Gastrocnemius medialis (tissue), 4 donors: ENCODE measurements around the gene CFI. TPM values are rescaled to one million over a fixed set of nuclear protein-coding genes. Genes with fewer than 3 reads are reported as not detected.

Experiments
- ATAC-seq, 2 donors: fragments of 150-250 bp; one replicate each; pipeline ENCODE4 v1.9.1; 2016
- DNase-seq, 2 donors: peaks; one replicate each; pipeline ENCODE4 v3.0.0-alpha.2; 2019
- H3K27ac ChIP-seq, 4 donors: fragments of 200-600 bp; sonication (generic); 1 replicate in 1 of 4; 2 replicates in 3 of 4; pipeline ENCODE4 v1.5.1; 2016 to 2018; ENCODE audit warnings: mild to moderate bottlenecking in 2 of 4, moderate library complexity in 1 of 4
- H3K27me3 ChIP-seq, 3 donors: fragments of 200-600 bp; sonication (generic) in 2 of 3; 1 replicate in 1 of 3; 2 replicates in 2 of 3; pipeline versions ENCODE4 v1.5.1 to v1.6.0; 2016 to 2019; ENCODE audit warnings: mild to moderate bottlenecking in 1 of 3, moderate library complexity in 1 of 3
- H3K36me3 ChIP-seq, 2 donors: fragments of 200-600 bp; sonication (generic) in 1 of 2; one replicate each; pipeline ENCODE4 v1.5.1; 2017 to 2018
- H3K4me1 ChIP-seq, 2 donors: fragments of 200-600 bp; sonication (generic) in 1 of 2; one replicate each; pipeline ENCODE4 v1.5.1; 2016 to 2017; ENCODE audit warnings: mild to moderate bottlenecking in 2 of 2
- H3K4me3 ChIP-seq, 4 donors: fragments of 200-600 bp; sonication (generic) in 3 of 4; 1 replicate in 1 of 4; 2 replicates in 3 of 4; pipeline ENCODE4 v1.5.1; 2016 to 2019; ENCODE audit warnings: mild to moderate bottlenecking in 2 of 4
- H3K9me3 ChIP-seq, 3 donors: fragments of 200-600 bp; sonication (generic) in 2 of 3; 1 replicate in 1 of 3; 2 replicates in 2 of 3; pipeline ENCODE4 v1.5.1; 2016 to 2019
- POLR2A ChIP-seq, 2 donors: fragments of 450-650 bp; IDR thresholded peaks; one replicate each; pipeline ENCODE4 v1.6.1; 2017; ENCODE audit warnings: antibody characterized with exemption in 2 of 2, mild to moderate bottlenecking in 2 of 2, moderate library complexity in 2 of 2
- in situ Hi-C, 4 donors: fragments of 200-750 bp; cut with MboI; loops; one replicate each; pipeline versions ENCODE4 v1.15.0 to v1.8.0; 2017; ENCODE audit warnings: low sequenced_read_pairs in 4 of 4
- intact Hi-C: fragments of 100-400 bp; cut with DNase I; formaldehyde crosslinking; loops from one replicate; pipeline ENCODE4 v1.15.1; 2023; ENCODE audit warnings: low total_unique reads
- total RNA-seq, 4 donors: library from RNA; depleted of rRNA; stranded (reverse); fragments of >200 nt; gene quantifications; one replicate each; pipeline versions ENCODE4 v1.1.0 to v1.2.3, GENCODE V29; 2016
- TF ChIP-seq, protein P1 (sequence below), 5 experiments: fragments of 450-650 bp in 3 of 5; fragments of 200-600 bp in 2 of 5; sonication (generic) in 2 of 5; IDR thresholded peaks in 4 of 5; conservative IDR thresholded peaks in 1 of 5; 1 replicate in 4 of 5; 2 replicates in 1 of 5; pipeline ENCODE4 v1.5.1; 2016 to 2019; ENCODE audit warnings: antibody characterized with exemption in 5 of 5, mild to moderate bottlenecking in 3 of 5, moderate library complexity in 3 of 5

Gene CFI
- total RNA-seq, 4 donors from 2014 or later = 1.1 to 3.7 (median 3.3) TPM

DNA sequence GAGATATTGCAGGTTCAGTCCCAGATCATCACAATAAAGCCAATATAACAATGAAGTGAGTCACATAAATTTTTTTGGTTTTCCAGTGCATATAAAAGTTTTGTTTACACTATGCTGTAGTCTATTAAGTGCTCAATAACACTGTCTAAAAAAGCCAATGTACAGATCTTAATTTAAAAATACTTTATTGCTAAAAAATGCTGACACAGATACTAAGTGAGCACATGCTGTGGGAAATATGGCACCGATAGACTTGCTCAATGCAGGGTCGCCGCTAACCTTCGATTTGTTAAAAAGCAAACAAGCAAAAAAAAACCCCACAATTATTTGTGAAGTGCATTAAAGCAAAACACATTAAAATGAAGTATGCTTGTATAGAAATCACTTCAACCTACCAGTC, 82.2 kb downstream of the CFI start:
- ATAC-seq (no peak), DNase-seq (no peak)
- H3K27me3 ChIP-seq = no peaks in the 10 kb centered on the region

DNA sequence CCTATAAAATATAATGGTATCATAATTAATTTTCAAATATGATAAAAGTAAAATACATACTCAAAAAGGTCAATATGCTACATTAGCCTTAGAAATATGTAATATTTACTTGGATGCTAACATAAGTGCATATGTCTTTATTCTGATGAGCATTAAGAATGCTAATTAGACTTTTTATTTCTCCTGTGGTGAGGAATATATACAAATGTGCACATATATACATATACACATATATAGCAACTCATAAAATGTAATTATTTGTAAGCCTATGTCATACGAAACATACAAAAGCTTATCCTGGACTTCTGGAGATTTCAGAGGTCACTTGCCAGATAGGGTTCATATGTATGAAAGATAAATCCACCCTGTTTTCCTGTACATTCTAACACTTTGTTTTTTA, 83.0 kb downstream of the CFI start:
- TF ChIP-seq, protein P1, sequence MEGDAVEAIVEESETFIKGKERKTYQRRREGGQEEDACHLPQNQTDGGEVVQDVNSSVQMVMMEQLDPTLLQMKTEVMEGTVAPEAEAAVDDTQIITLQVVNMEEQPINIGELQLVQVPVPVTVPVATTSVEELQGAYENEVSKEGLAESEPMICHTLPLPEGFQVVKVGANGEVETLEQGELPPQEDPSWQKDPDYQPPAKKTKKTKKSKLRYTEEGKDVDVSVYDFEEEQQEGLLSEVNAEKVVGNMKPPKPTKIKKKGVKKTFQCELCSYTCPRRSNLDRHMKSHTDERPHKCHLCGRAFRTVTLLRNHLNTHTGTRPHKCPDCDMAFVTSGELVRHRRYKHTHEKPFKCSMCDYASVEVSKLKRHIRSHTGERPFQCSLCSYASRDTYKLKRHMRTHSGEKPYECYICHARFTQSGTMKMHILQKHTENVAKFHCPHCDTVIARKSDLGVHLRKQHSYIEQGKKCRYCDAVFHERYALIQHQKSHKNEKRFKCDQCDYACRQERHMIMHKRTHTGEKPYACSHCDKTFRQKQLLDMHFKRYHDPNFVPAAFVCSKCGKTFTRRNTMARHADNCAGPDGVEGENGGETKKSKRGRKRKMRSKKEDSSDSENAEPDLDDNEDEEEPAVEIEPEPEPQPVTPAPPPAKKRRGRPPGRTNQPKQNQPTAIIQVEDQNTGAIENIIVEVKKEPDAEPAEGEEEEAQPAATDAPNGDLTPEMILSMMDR (IDR thresholded peaks at IDR 0.05 in 4 of 5, conservative IDR thresholded peaks at IDR 0.05 in 1 of 5) = no peak
- TF ChIP-seq POLR2A (IDR thresholded peaks at IDR 0.05) = no peak
- Histone ChIP-seq H3K36me3 (peaks cover 0 to 18% of the 10 kb centered on the region in 2 donors), H3K4me3 (no peak overlapping the region), H3K27ac (no peak overlapping the region), H3K27me3 (no peaks in the 10 kb centered on the region), H3K4me1 (no peaks in the 10 kb centered on the region), H3K9me3 (no peaks in the 10 kb centered on the region)
- intact Hi-C loops = no loop called here
- DNase-seq (no peak), ATAC-seq (no peak)
- in situ Hi-C loops = loop anchor here in 3 of 4 donors (25.0 kb wide), 3 partner anchors 94 to 281 kb away; partner anchors contain the start of genes SEC24B (in 2 of the 3), CFI (in 1 of the 3) and GAR1 (in 1 of the 3)

More for the DNA sequence above, 82.2 kb downstream of the CFI start:
- Histone ChIP-seq H3K36me3 (peaks cover 0 to 10% of the 10 kb centered on the region in 2 donors), H3K4me1 (no peaks in the 10 kb centered on the region), H3K9me3 (no peaks in the 10 kb centered on the region), H3K27ac (no peak overlapping the region), H3K4me3 (no peak overlapping the region)
- intact Hi-C loops = loop anchor here (10.0 kb wide), 1 partner anchor 1095 kb away; the partner anchor contains the start of gene RPL34
- TF ChIP-seq, protein P1 (IDR thresholded peaks at IDR 0.05 in 4 of 5, conservative IDR thresholded peaks at IDR 0.05 in 1 of 5) = no peak
- no peak for TF ChIP-seq POLR2A (IDR thresholded peaks at IDR 0.05)
- in situ Hi-C loops = loop anchor here in 3 of 4 donors (10.0 to 25.0 kb wide), 4 partner anchors 93 to 282 kb away; partner anchors contain the start of genes GAR1 (in 2 of the 3), SEC24B (in 2 of the 3) and CFI (in 1 of the 3)

DNA sequence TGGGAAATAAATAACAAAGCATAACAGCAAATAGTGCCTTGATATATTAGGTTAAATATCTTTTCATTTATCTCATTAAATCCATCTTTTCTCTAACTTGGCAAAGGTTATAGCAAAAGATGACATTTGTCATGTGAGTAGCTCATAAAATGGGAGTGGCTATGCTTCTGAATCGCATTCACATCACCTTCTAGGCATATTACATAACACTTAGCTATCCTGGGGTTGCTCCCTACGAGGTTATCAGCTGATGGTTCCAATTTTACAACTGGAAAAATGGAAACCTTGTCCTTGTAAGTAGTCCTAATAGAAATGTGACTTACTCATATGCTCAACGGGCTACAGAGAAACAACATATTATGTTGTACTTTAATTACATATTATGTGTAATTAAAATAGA, 88.3 kb downstream of the CFI start:
- intact Hi-C loops = no loop called here
- H3K27me3 ChIP-seq = no peaks in the 10 kb centered on the region
- no peak for ATAC-seq
- in situ Hi-C loops = loop anchor here in 3 of 4 donors (25.0 kb wide), 3 partner anchors 99 to 276 kb away; partner anchors contain the start of genes SEC24B (in 2 of the 3), CFI (in 1 of the 3) and GAR1 (in 1 of the 3)
- DNase-seq = no peak
- H3K9me3 ChIP-seq = no peaks in the 10 kb centered on the region
- H3K4me3 ChIP-seq = no peak overlapping the region
- H3K4me1 ChIP-seq = no peaks in the 10 kb centered on the region
- no peak overlapping the region for H3K27ac ChIP-seq
- TF ChIP-seq, protein P1 (IDR thresholded peaks at IDR 0.05 in 4 of 5, conservative IDR thresholded peaks at IDR 0.05 in 1 of 5) = no peak
- TF ChIP-seq POLR2A (IDR thresholded peaks at IDR 0.05) = no peak
- H3K36me3 ChIP-seq = peaks cover 0 to 24% of the 10 kb centered on the region in 2 donors

DNA sequence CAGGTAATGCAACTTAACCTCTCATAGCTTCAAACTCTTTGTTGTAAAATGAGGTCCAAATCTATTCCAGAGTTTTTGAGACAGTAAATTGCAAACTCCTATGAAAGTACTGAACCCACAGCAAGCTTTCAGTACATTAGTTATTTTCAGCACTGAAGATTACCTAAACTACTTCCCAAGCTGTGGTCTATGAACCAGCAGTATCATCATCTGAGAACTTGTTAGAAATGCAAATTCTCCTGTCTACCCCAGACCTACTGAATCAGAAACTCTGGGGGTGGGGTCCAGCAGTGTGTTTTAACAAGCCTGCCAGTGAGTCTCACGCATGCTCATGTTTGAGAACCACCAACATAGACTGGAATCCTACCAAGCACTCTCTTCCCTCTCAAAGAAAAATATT, 92.8 kb downstream of the CFI start:
- no peaks in the 10 kb centered on the region for H3K9me3 ChIP-seq
- H3K4me3 ChIP-seq = no peak overlapping the region
- ATAC-seq (no peak), DNase-seq (no peak)
- peaks cover 0 to 8% of the 10 kb centered on the region in 2 donors for H3K36me3 ChIP-seq
- intact Hi-C loops = loop anchor here (10.0 kb wide), 1 partner anchor 486 kb away; the partner anchor contains the start of gene ELOVL6
- TF ChIP-seq, protein P1 (IDR thresholded peaks at IDR 0.05 in 4 of 5, conservative IDR thresholded peaks at IDR 0.05 in 1 of 5) = no peak
- TF ChIP-seq POLR2A (IDR thresholded peaks at IDR 0.05) = no peak
- H3K4me1 ChIP-seq = no peaks in the 10 kb centered on the region
- no peak overlapping the region for H3K27ac ChIP-seq
- in situ Hi-C loops = loop anchor here in 3 of 4 donors (10.0 to 25.0 kb wide), 4 partner anchors 103 to 284 kb away; partner anchors contain the start of genes SEC24B (in 2 of the 3), CFI (in 1 of the 3) and GAR1 (in 1 of the 3)
- no peaks in the 10 kb centered on the region for H3K27me3 ChIP-seq
